ENCODE data around the gene GLIPR1L1.

Gene GLIPR1L1

DNA sequence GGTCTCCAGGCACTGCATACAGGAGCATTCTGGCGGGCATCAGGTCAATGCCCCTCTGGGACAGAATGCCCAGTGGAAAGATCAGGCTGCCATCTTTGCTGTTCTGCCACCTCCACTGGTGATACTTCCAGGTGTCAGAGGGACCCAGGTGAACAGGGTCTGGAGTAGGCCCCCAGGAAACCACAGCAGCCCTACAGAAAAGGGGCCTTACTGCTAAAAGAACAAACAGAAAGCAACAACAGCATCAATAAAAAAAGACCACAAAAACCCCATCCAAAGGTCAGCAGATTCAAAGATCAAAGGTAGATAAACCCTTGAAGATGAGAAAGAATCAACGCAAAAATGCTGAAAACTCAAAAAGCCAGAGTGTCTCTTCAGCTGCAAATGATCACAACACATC, 15.9 kb downstream of the GLIPR1L1 start:
- H3K27ac ChIP-seq: no peak overlapping the region
- no peak for TF ChIP-seq CTCF (IDR thresholded peaks at IDR 0.05; ENCODE audit: low read depth, low read length)

GRCh38 chr12:75354011-75354410, 19.5 kb downstream of the GLIPR1L1 start:
- DNase-seq: no peak
- Histone ChIP-seq H3K27me3 (ENCODE audit: insufficient read depth, low read depth, severe bottlenecking) (no peaks in the 10 kb centered on the region), H3K36me3 (no peaks in the 10 kb centered on the region), H3K27ac (no peak overlapping the region), H3K4me3 (ENCODE audit: low read depth, low read length) (no peak overlapping the region), H3K9me3 (ENCODE audit: severe bottlenecking) (no peaks in the 10 kb centered on the region)
- TF ChIP-seq CTCF (IDR thresholded peaks at IDR 0.05; ENCODE audit: low read depth, low read length): no peak

More for the DNA sequence above, 15.9 kb downstream of the GLIPR1L1 start:
- DNase-seq: no peak
- Histone ChIP-seq H3K27me3 (ENCODE audit: insufficient read depth, low read depth, severe bottlenecking) (no peaks in the 10 kb centered on the region), H3K4me3 (ENCODE audit: low read depth, low read length) (no peak overlapping the region), H3K36me3 (no peaks in the 10 kb centered on the region), H3K9me3 (ENCODE audit: severe bottlenecking) (no peaks in the 10 kb centered on the region)

DNA sequence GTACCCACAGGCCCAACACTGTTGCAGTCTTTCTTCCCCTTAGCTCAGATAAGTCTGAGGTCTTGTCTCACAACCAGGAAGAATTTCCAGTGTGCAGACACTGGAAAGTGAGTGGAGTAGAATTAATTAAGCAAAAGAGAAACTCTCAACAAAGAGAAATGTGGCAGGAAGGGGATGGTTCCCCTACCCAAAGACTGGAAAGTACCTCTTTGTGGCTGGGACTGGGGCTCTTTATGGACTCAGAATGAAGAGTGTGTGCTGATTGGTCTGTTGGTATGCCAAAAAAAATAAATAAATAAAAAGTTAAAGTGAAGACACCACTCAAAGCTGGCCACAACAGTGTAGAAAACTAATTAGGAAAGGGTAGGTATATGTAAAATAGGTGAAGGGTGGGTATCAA, 26.4 kb downstream of the GLIPR1L1 start:
- Histone ChIP-seq H3K4me3 (ENCODE audit: low read depth, low read length) (no peak overlapping the region), H3K27ac (no peak overlapping the region), H3K36me3 (no peaks in the 10 kb centered on the region), H3K9me3 (ENCODE audit: severe bottlenecking) (no peaks in the 10 kb centered on the region), H3K27me3 (ENCODE audit: insufficient read depth, low read depth, severe bottlenecking) (no peaks in the 10 kb centered on the region)
- no peak for DNase-seq
- TF ChIP-seq CTCF (IDR thresholded peaks at IDR 0.05; ENCODE audit: low read depth, low read length): no peak

DNA sequence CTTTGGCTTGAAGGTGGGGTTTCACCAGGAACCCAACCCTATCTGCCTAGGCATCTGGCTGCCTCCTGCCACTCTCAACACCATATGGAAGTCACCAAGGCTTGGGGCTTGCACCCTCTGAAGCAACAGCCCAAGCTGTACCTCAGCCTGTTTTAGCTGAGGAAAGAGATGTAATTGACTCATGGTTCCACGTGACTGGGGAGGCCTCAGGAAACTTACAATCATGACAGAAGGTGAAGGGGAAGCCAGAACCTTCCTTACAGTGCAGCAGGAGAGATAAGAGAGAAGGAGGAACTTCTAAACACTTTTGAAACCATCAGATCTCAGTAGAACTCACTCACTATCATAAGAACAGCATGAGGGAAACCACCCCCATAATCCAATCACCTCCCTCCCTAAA, 26.9 kb downstream of the GLIPR1L1 start:
- H3K9me3 ChIP-seq (ENCODE audit: severe bottlenecking): no peaks in the 10 kb centered on the region
- no peak for TF ChIP-seq CTCF (IDR thresholded peaks at IDR 0.05; ENCODE audit: low read depth, low read length)
- H3K27me3 ChIP-seq (ENCODE audit: insufficient read depth, low read depth, severe bottlenecking): no peaks in the 10 kb centered on the region
- DNase-seq: no peak
- H3K27ac ChIP-seq: no peak overlapping the region
- H3K4me3 ChIP-seq (ENCODE audit: low read depth, low read length): no peak overlapping the region
- H3K36me3 ChIP-seq: no peaks in the 10 kb centered on the region

DNA sequence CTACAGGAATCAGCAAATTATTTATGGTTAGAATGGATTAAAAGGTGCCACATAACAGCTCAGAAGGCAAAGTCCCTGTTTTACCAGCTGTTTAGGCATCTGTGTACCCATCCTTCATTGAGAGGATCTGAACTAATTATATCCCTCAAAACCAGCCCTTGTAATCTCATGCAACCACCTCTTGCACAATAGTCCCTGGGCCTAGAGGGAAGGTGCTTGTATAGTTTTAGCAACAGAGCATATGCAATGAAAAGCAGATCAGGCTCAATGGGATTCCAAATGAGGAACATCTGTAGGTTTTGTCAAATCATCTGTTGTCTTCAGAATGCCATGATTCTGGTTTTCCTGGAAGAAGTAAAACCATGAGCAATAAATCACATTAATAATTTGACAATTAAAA, 30.4 kb downstream of the GLIPR1L1 start:
- no peak for TF ChIP-seq CTCF (IDR thresholded peaks at IDR 0.05; ENCODE audit: low read depth, low read length)
- no peak for DNase-seq
- H3K4me3 ChIP-seq (ENCODE audit: low read depth, low read length): no peak overlapping the region
- H3K27ac ChIP-seq: no peak overlapping the region
- no peaks in the 10 kb centered on the region for H3K36me3 ChIP-seq
- H3K9me3 ChIP-seq (ENCODE audit: severe bottlenecking): no peaks in the 10 kb centered on the region
- no peaks in the 10 kb centered on the region for H3K27me3 ChIP-seq (ENCODE audit: insufficient read depth, low read depth, severe bottlenecking)

DNA sequence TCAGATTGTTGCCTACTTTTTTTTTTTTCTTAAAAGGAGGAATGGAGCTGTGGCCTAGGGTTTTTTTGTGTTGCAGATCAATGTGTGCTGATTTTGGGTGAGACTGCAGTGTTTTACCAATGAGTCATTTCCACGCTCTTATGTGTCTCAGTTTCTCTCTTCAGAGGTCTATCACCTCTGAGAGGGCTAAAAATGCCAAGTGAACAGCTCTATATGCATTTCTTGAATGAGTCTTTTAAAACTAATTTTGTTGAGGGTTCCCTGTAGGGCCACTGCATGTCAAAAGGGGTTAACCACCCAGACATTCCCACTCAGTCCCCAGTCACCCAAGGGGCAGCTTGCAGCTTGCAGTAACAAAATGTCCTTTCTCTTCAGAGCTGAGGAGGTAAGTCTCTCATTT, 32.2 kb downstream of the GLIPR1L1 start:
- TF ChIP-seq CTCF (IDR thresholded peaks at IDR 0.05; ENCODE audit: low read depth, low read length): no peak
- Histone ChIP-seq H3K36me3 (no peaks in the 10 kb centered on the region), H3K27ac (no peak overlapping the region), H3K4me3 (ENCODE audit: low read depth, low read length) (no peak overlapping the region), H3K9me3 (ENCODE audit: severe bottlenecking) (no peaks in the 10 kb centered on the region), H3K27me3 (ENCODE audit: insufficient read depth, low read depth, severe bottlenecking) (no peaks in the 10 kb centered on the region)
- no peak for DNase-seq
